Psoas muscle (tissue), 8 donors: ENCODE data around the gene FBLN1. TPM values are rescaled to one million over a fixed set of nuclear protein-coding genes. Genes with fewer than 3 reads are reported as not detected.
A peak's percentile ranks its signal among the peaks of the same experiment; 100 is the strongest.
"Not testable (repeated sequence)": the region's sequence is repeated elsewhere in the genome, so short reads cannot be mapped to it uniquely, and the experiment has no call there.

Experiments
- ATAC-seq, 4 donors: fragments of 200-7000 bp; cut with Tn5 transposase; one replicate each; pipeline ENCODE4 v1.9.1; 2020; ENCODE audit warnings: moderate library complexity in 3 of 4, mild to moderate bottlenecking in 2 of 4
- DNase-seq, 2 donors: peaks; one replicate each; pipeline ENCODE4 v3.0.0-alpha.2; 2020
- H3K27ac ChIP-seq: fragments of 200-600 bp; one replicate; pipeline ENCODE4 v1.8.0; 2022
- H3K27me3 ChIP-seq, 3 donors: fragments of 200-600 bp in 1 of 3; one replicate each; pipeline versions ENCODE4 v1.6.1 to v1.8.0; 2013 to 2022; ENCODE audit warnings: low read length in 2 of 3, mild to moderate bottlenecking in 2 of 3, moderate library complexity in 1 of 3; ENCODE audit not compliant: insufficient read depth in 3 of 3
- H3K36me3 ChIP-seq, 2 donors: fragments of 200-600 bp in 1 of 2; one replicate each; pipeline versions ENCODE4 v1.6.1 to v1.8.0; 2013 to 2022; ENCODE audit warnings: low read depth in 1 of 2, mild to moderate bottlenecking in 1 of 2, moderate library complexity in 1 of 2; ENCODE audit not compliant: insufficient read depth in 1 of 2
- H3K4me1 ChIP-seq: fragments of 200-600 bp; one replicate; pipeline ENCODE4 v1.8.0; 2022
- H3K4me3 ChIP-seq: fragments of 200-600 bp; one replicate; pipeline ENCODE4 v1.8.0; 2022; ENCODE audit warnings: mild to moderate bottlenecking
- H3K9me3 ChIP-seq: fragments of 200-600 bp; one replicate; pipeline ENCODE4 v1.8.0; 2022
- CTCF ChIP-seq: fragments of 200-600 bp; IDR thresholded peaks from one replicate; pipeline ENCODE4 v1.8.0; 2022; ENCODE audit warnings: antibody characterized with exemption
- WGBS, 3 donors: extraction: QIAGEN DNeasy Blood & Tissue Kit; methylation state at CpG; one replicate each; pipeline versions ENCODE4 v1.1.6 to v1.1.7; 2013; 5-methylcytosine and 5-hydroxymethylcytosine counted together
- intact Hi-C, 2 donors: fragments of 100-400 bp; cut with DNase I; formaldehyde crosslinking; loops; one replicate each; pipeline versions ENCODE4 v1.11.0 to v1.14.2; 2022
- polyA plus RNA-seq, 3 donors: library from polyadenylated mRNA; stranded (reverse); fragments of 200-250 nt; gene quantifications; one replicate each; pipeline ENCODE4 v1.2.3, GENCODE V29; 2013
- total RNA-seq, 4 donors: library from RNA; stranded (reverse); fragmentation: NEBNext Ultra II Directional in 2 of 4; extraction: Animal tissue kit (Norgen Biotek cat#: 25700) in 2 of 4; gene quantifications; one replicate each; pipeline versions ENCODE4 v1.2.1 to v1.2.4, GENCODE V29; 2021 to 2023
- donor health status: healthy with polysubstance abuse.
- donor health status: DM: no; HTN: no; CAD: no; lungs with moderate emphysema.
- donor health status: Bipolar disorder and iron deficiency.
- donor health status: healthy.
- donor health status: DM: yes; HTN: yes; CAD: no.
- donor health status: DM: no; HTN: no; CAD: no.
- donor health status: DM: no; HTN: no; CAD: no.
- donor health status: DM: yes; HTN: yes; CAD: no.

Gene FBLN1
- total and polyA plus RNA-seq, 7 donors: 10.5 to 95.7 (median 19.3) TPM

GRCh38 chr22:45490836-45491235 is 11.8 kb upstream of the FBLN1 start:
- no peak for TF ChIP-seq CTCF
- WGBS, 3 donors: 71 to 83% (median 82%) methylated on average over 3 of the region's 3 CpGs
- Histone ChIP-seq H3K4me3 (no peak overlapping the region), H3K27ac (no peak overlapping the region), H3K9me3 (no peaks in the 10 kb centered on the region), H3K27me3 (peaks cover 0 to 8% (median 0%) of the 10 kb centered on the region in 3 donors), H3K36me3 (no peaks in the 10 kb centered on the region), H3K4me1 (no peaks in the 10 kb centered on the region)
- ATAC-seq (no peak), DNase-seq (no peak)
- intact Hi-C loops: no loop called here

- H3K4me1 ChIP-seq: no peaks in the 10 kb centered on the region
- H3K9me3 ChIP-seq: no peaks in the 10 kb centered on the region
- intact Hi-C loops: no loop called here
- H3K36me3 ChIP-seq: no peaks in the 10 kb centered on the region
- ATAC-seq (no peak), DNase-seq (no peak)
- 87 to 92% (median 92%) methylated on average over 8 of the region's 8 CpGs for WGBS, 3 donors
- H3K4me3 ChIP-seq: no peak overlapping the region
- no peak for TF ChIP-seq CTCF
- peaks cover 0 to 12% (median 0%) of the 10 kb centered on the region in 3 donors for H3K27me3 ChIP-seq
- H3K27ac ChIP-seq: no peak overlapping the region
Observed at GRCh38 chr22:45491841-45492240, 10.8 kb upstream of the FBLN1 start.

GRCh38 chr22:45493286-45493771 is 9.4 kb upstream of the FBLN1 start:
- DNase-seq (peak; percentile 61 to 69), ATAC-seq (peak in 2 of 4 donors; percentile 19 to 48)
- Histone ChIP-seq H3K27me3 (peaks cover 0 to 12% (median 0%) of the 10 kb centered on the region in 3 donors), H3K9me3 (no peaks in the 10 kb centered on the region), H3K36me3 (no peaks in the 10 kb centered on the region), H3K4me3 (no peak overlapping the region), H3K27ac (no peak overlapping the region), H3K4me1 (no peaks in the 10 kb centered on the region)
- intact Hi-C loops: no loop called here
- 58 to 71% (median 60%) methylated on average over 13 of the region's 13 CpGs for WGBS, 3 donors
- TF ChIP-seq CTCF: no peak

- H3K36me3 ChIP-seq, H3K4me3 ChIP-seq, H3K9me3 ChIP-seq, ATAC-seq, DNase-seq, H3K4me1 ChIP-seq, H3K27ac ChIP-seq, intact Hi-C loops: not testable (repeated sequence)
- H3K27me3 ChIP-seq: peaks cover 0 to 12% (median 0%) of the 10 kb centered on the region in 3 donors
- WGBS, 3 donors: 83 to 92% (median 89%) methylated on average over 8 of the region's 8 CpGs
Observed at GRCh38 chr22:45494306-45494705, 8.4 kb upstream of the FBLN1 start.

- H3K9me3 ChIP-seq, H3K36me3 ChIP-seq, DNase-seq, H3K27ac ChIP-seq, H3K4me3 ChIP-seq, intact Hi-C loops, H3K4me1 ChIP-seq, ATAC-seq: not testable (repeated sequence)
- 93 to 97% (median 94%) methylated on average over 13 of the region's 13 CpGs for WGBS, 3 donors
- peaks cover 0 to 20% (median 0%) of the 10 kb centered on the region in 3 donors for H3K27me3 ChIP-seq
Observed at GRCh38 chr22:45495616-45496015, 7.1 kb upstream of the FBLN1 start.

- Histone ChIP-seq H3K36me3 (no peaks in the 10 kb centered on the region), H3K4me3 (no peak overlapping the region), H3K27ac (no peak overlapping the region), H3K4me1 (no peaks in the 10 kb centered on the region), H3K27me3 (peaks cover 0 to 26% (median 0%) of the 10 kb centered on the region in 3 donors), H3K9me3 (no peaks in the 10 kb centered on the region)
- DNase-seq: peak in 1 of 2 donors; percentile 52
- 41 to 56% (median 53%) methylated on average over 7 of the region's 7 CpGs for WGBS, 3 donors
- intact Hi-C loops: no loop called here
- no peak for TF ChIP-seq CTCF
- ATAC-seq: peak in 2 of 4 donors; percentile 27 to 49
Observed at GRCh38 chr22:45496451-45496941, 6.2 kb upstream of the FBLN1 start.
